GM18951 (cell line): Measurements from ENCODE around the gene TAOK3.
"Not testable (repeated sequence)": the region's sequence is repeated elsewhere in the genome, so short reads cannot be mapped to it uniquely, and the experiment has no call there.

Source experiments
- POLR2A ChIP-seq: IDR thresholded peaks from 4 replicates; pipeline ENCODE4 v1.6.1; 2011; ENCODE audit warnings: mild to moderate bottlenecking; ENCODE audit not compliant: insufficient read length, insufficient read depth; ENCODE audit errors: extremely low read depth
- in situ Hi-C: fragments of 300-500 bp; cut with MboI; formaldehyde crosslinking; loops from one replicate; pipeline ENCODE4 v1.12.0; 2022; ENCODE audit warnings: low sequenced_read_pairs, mixed read lengths, inconsistent platforms; ENCODE audit not compliant: unreplicated experiment

TAOK3 gene

DNA sequence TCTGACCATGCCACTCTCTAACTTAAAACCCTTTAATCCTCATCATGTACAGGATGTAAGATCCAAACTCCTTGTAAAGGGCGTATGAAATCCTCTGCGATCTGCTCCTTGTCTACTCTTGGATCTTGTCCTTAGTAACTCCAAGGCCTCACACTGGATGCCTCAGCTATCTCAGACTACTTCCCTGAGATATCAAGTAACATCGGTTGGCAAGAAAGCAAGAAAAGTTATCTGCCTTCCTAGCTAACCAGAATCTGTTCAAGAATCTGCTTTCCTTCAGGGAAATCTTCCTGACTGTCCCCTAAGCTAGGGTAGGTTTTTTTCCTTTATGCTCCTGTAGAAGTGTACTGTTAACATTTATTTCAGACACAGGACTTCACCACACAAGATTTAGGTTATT lies 82.6 kb downstream of the TAOK3 start:
- TF ChIP-seq POLR2A = no peak
- in situ Hi-C loops = no loop called here

DNA sequence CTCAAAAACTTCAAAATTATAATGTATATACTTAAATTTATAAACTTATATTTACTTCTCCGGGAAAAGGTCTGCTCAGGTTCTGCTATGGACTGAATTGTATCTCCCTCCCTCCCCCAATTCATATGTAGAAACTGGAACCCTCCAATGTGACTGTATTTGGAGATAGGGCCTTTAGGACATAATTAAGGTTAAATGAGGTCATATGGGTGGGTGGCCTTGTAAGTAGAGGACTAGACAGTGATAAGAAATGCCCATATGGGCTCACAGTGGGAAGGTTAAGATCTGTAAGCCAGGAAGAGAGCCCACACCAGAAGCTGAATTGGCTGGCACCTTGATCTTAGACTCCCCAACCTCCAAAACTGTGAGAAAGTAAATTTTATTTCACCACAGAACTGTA lies 84.5 kb downstream of the TAOK3 start:
- no peak for TF ChIP-seq POLR2A

DNA sequence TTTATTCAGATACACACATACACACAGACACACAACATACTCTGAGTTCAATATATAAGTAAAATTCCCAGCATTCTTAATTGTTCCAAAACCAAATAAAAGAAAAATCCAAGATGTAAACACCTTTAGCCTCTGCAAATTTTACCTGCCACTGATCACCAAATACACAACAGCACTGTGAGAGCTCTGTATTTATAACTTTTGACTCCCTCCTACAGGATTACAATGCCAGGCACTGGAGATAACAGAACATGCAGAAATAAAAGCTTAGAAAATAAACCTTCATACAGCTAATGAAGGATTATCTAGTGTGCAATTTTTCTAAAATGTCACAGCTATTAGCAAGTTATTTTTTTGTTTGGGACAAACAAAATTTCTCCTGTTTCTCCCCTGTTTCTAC lies 85.0 kb downstream of the TAOK3 start:
- in situ Hi-C loops = no loop called here
- no peak for TF ChIP-seq POLR2A

More for the DNA sequence above, 84.5 kb downstream of the TAOK3 start:
- in situ Hi-C loops = no loop called here

DNA sequence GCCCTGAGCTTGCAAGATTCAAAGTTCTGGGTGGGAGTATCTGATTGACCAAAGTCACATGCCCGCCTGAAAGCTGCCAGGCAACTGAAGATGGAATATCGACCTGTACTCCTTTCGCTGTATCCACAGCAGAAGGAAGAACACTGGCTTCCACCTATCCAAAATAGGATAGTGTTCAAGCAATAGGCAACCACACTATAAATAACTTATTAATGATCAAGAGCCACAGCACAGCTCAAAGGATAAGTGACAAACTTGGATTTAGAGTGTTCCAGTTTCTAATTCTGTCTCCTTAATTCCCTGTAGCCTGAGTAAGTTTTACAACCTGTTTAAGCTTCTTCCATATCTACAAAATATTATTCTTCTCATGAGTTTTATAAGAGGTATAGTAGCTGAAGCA lies 89.9 kb downstream of the TAOK3 start:
- in situ Hi-C loops = no loop called here

DNA sequence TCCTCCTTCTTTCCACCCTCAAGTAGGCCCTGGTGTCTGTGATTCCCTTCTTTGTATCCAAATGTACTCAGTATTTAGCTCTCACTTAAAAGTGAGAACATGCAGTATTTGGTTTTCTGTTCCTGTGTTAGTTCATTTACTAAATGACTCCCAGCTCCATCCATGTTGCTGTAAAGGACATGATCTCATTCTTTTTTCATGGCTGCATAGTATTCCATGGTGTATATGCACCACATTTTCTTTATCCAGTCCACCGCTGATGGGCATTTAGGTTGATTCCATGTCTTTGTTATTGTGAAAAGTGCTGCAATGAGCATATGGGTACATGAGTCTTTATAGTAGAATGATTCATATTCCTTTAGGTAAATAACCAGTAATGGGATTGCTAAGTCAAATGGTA lies 94.4 kb downstream of the TAOK3 start:
- in situ Hi-C loops = not testable (repeated sequence)

More for the DNA sequence above, 89.9 kb downstream of the TAOK3 start:
- no peak for TF ChIP-seq POLR2A

DNA sequence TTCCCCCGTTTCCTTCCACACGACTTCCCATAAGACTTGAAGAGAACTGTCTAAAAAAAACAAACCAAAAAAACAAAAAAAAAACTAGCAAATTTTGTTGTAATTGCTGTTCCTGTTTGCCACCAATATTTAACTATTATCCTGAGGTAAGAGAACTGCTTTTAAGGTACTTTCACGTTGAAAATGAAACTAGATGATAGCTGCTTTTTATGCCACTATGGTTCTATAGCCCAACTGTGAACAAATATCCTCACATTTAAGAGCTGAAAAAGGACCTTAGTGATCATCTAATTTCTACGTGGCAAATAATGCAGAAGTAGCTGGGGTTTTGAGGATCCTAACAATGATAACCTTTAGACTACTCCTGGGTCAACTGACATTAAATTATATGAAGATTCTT lies 98.6 kb downstream of the TAOK3 start:
- in situ Hi-C loops = no loop called here
- TF ChIP-seq POLR2A = no peak

DNA sequence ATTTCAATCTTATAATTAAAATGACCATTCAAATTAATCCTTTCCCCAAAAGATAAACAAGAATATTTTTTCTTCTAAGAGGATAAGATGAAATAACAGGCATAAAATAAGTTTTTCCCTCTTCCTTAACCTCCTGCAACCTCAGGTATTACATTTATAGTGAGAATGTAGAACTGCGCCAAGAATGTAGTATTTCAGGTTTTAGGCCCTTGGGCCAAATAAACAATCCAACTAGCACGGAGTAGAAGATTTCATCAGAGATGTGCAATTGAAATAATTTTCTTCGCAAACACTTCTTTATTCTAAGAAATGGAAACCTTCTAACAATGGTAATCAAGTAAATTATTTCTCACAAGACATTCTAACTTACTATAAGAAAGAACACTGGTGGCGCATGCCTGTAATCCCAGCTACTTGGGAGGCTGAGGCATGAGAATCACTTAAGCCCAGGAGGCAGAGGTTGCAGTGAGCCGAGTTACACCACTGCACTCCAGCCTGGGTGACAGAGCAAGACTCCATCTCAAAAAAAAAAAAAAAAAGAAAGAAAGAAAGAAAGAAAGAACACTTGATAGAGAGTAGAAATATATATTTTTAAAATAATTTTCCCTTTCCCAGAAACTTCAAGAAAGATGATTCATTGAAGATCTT lies 100.8 kb downstream of the TAOK3 start:
- in situ Hi-C loops = no loop called here
- no peak for TF ChIP-seq POLR2A

DNA sequence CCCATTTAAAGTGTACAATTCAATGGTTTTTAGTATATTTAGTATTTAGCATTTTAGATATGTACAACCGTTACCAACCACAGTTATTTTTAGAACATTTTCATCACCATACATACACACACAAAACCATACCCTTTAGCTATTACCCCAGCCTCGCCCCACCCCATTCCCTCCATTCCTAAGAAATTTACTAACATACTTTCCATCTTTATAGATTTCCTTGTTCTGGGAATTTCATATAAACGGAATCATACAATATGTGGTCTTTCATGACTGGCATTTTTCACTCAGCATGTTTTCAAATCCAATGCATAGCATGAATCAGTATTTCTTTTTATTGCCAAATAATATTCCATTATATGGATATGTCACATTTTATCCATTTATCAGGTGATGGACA lies 101.5 kb downstream of the TAOK3 start:
- in situ Hi-C loops = no loop called here
- no peak for TF ChIP-seq POLR2A

DNA sequence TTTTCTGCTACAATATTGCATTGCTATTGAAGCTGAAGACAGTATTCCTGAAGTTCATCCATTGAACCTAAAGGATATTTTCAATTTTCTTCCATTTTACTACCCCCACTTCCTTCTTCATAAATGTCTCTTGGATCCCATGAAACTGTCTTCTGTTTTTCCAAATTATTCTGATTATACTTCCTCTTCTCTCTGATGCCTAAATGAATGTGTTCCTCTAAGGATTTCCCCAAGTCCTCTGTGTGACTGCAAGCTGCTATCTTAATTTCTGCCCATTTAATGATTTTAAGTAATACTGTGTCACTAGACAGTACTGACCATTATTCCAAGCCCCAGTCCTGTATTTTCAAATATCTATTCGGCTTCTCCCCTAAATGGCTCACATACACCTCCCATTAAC lies 102.9 kb downstream of the TAOK3 start:
- TF ChIP-seq POLR2A = no peak
- in situ Hi-C loops = no loop called here

DNA sequence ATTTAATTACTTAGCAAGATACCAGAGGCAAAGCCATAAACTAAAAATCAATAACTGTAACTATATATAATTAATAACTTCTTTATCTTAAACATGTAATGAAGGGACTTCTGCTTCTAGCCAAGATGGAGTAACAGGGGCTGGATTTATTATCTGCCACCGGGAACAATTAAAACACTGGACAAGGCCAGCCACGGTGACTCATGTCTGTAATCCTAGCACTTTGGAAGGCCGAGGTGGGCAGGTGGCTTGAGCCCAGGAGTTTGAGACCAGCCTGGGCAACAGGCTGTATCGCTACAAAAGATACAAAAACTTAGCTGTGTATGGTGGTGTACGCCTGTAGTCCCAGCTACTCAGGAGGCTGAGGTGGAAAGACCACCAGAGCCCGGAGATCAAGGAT lies 113.6 kb downstream of the TAOK3 start:
- in situ Hi-C loops = no loop called here
- TF ChIP-seq POLR2A = no peak

DNA sequence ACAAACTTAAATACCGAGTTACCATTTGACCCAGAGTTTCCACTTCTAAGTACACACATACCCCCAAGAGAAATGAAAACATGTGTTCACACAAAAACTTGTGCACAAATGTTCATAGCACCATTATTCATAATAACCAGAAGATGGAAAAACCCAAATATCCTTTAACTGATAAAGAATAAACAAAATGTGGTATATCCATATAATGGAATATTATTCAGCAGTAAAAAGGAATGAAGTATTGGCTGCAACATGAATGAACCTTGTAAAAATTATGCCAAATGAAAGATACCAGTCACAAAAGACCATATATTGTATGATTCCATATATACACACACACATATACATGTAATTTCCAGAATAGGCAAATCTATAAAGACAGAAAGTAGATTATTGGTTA lies 116.4 kb downstream of the TAOK3 start:
- in situ Hi-C loops = no loop called here
- no peak for TF ChIP-seq POLR2A

DNA sequence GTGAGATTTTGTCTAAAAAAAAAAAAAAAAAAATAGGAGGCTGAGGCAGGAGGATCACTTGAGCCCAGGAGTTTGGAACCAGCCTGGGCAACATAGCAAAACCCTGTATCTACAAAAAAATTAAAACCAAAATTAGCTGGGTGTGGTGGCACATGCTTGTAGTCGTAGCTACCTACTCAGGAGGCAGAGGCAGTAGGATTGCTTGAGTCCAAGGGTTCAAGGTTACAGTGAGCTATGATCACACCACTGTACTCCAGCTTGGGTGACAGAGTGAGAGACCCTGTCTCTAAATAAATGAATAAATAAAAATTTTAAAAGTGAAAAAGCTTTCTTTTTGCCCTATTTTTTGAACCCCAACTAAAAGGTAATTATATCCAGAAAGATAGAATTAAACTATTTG lies 123.2 kb downstream of the TAOK3 start:
- no peak for TF ChIP-seq POLR2A
- in situ Hi-C loops = no loop called here

DNA sequence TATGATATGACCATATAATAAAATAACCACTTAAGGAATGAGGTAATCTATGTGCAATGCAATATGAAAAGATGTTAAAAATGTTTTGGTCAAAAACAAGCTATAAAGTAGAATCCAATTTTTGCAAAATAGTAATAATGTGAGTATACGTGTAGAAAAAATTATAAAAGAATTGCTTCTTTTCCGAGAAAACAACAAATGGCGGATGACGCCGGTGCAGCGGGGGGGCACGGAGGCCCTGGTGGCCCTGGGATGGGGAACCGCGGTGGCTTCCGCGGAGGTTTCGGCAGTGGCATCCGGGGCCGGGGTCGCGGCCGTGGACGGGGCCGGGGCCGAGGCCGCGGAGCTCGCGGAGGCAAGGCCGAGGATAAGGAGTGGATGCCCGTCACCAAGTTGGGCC lies 126.8 kb downstream of the TAOK3 start:
- in situ Hi-C loops = not testable (repeated sequence)

DNA sequence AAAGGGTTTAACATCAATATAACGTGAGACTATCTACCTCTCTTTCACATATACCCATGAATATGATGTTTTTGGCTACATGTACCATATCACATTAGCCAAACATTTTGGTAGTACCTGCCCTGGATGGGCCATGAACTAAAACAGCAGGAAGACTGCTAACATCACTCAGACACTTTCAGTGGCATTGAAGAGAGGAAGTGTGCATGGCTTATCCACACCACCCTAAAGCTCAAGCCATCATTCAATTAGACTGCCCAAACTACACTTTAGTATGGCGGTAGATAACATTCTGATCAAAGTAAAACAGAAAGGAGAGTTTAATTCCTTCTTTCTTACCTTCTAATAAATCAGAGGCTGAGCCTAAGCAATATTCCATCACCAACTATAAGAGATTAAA lies 133.8 kb downstream of the TAOK3 start:
- TF ChIP-seq POLR2A = no peak
- in situ Hi-C loops = no loop called here

DNA sequence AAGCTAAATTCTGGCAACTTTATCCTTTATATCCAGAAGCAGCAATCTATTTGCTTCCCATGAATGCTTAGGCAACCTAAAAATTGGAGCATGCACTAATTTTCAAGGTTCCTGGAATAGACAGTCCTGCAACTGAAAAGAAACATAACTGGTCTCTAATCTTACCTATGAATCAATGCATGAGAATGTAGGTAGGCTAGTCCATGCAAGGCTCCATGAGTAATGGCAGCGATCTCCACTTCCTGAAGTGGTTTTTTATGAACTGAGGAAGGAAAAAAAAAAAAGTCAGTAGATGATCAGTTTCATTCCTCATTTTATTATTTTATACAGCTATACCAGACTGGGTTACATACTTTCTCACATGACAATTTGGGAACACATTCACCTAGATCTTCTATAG lies 134.8 kb downstream of the TAOK3 start:
- no peak for TF ChIP-seq POLR2A
- in situ Hi-C loops = no loop called here
